BE2C (cell line): ENCODE data around the gene D2HGDH.

ENCODE experiments used
- DNase-seq: peaks from one replicate; pipeline ENCODE4 v3.0.0-alpha.2; 2020
- H3K27me3 ChIP-seq: fragments of 250-450 bp; sonication (Bioruptor Pico); 2 replicates; pipeline ENCODE4 v1.5.1; 2020; ENCODE audit warnings: mild to moderate bottlenecking
- H3K36me3 ChIP-seq: fragments of 250-450 bp; sonication (Bioruptor Pico); 2 replicates; pipeline ENCODE4 v1.5.1; 2020; ENCODE audit warnings: mild to moderate bottlenecking
- H3K4me1 ChIP-seq: fragments of 250-450 bp; sonication (Bioruptor Pico); 2 replicates; pipeline ENCODE4 v1.5.1; 2020
- H3K4me3 ChIP-seq: 2 replicates; pipeline ENCODE4 v1.5.1; 2011; ENCODE audit warnings: low read depth, low read length
- H3K9me3 ChIP-seq: fragments of 250-450 bp; sonication (Bioruptor Pico); 2 replicates; pipeline ENCODE4 v1.5.1; 2020
- CTCF ChIP-seq: IDR thresholded peaks from 2 replicates; pipeline ENCODE4 v1.5.1; 2012; ENCODE audit warnings: mild to moderate bottlenecking, low read depth, low read length

D2HGDH gene

GRCh38 chr2:241703032-241703604 lies 31.3 kb upstream of the D2HGDH start:
- Histone ChIP-seq H3K9me3 (no peaks in the 10 kb centered on the region), H3K36me3 (peaks cover 29% of the 10 kb centered on the region), H3K4me3 (peak overlapping the region; percentile 76), H3K27me3 (no peaks in the 10 kb centered on the region), H3K4me1 (no peaks in the 10 kb centered on the region; the same call in 1 of the 2 replicates)
- DNase-seq = no peak
- TF ChIP-seq CTCF = no peak

- DNase-seq = no peak
- no peaks in the 10 kb centered on the region for H3K27me3 ChIP-seq
- TF ChIP-seq CTCF = no peak
- no peak overlapping the region for H3K4me3 ChIP-seq
- H3K4me1 ChIP-seq = no peaks in the 10 kb centered on the region; the same call in 1 of the 2 replicates
- no peaks in the 10 kb centered on the region for H3K9me3 ChIP-seq
- H3K36me3 ChIP-seq = peaks cover 55% of the 10 kb centered on the region
These were observed 27.9 kb upstream of the D2HGDH start for GRCh38 chr2:241706537-241706936.

- no peak for DNase-seq
- Histone ChIP-seq H3K4me1 (no peaks in the 10 kb centered on the region), H3K36me3 (peaks cover 76% of the 10 kb centered on the region), H3K9me3 (no peaks in the 10 kb centered on the region), H3K27me3 (no peaks in the 10 kb centered on the region), H3K4me3 (no peak overlapping the region)
- TF ChIP-seq CTCF = no peak
These were observed 25.6 kb upstream of the D2HGDH start for GRCh38 chr2:241708879-241709278.

- no peak for DNase-seq
- no peak for TF ChIP-seq CTCF
- Histone ChIP-seq H3K4me3 (no peak overlapping the region), H3K36me3 (peaks cover 64% of the 10 kb centered on the region), H3K27me3 (no peaks in the 10 kb centered on the region), H3K4me1 (no peaks in the 10 kb centered on the region), H3K9me3 (no peaks in the 10 kb centered on the region)
These were observed 15.3 kb upstream of the D2HGDH start for GRCh38 chr2:241719093-241719492.

- TF ChIP-seq CTCF = no peak
- no peaks in the 10 kb centered on the region for H3K4me1 ChIP-seq
- peaks cover 62% of the 10 kb centered on the region for H3K36me3 ChIP-seq
- no peak overlapping the region for H3K4me3 ChIP-seq
- no peaks in the 10 kb centered on the region for H3K9me3 ChIP-seq
- H3K27me3 ChIP-seq = no peaks in the 10 kb centered on the region
- DNase-seq = no peak
These were observed 14.3 kb upstream of the D2HGDH start for GRCh38 chr2:241720099-241720498.

GRCh38 chr2:241720560-241720959 lies 13.9 kb upstream of the D2HGDH start:
- no peaks in the 10 kb centered on the region for H3K27me3 ChIP-seq
- no peak for TF ChIP-seq CTCF
- H3K4me3 ChIP-seq = no peak overlapping the region
- H3K9me3 ChIP-seq = no peaks in the 10 kb centered on the region
- H3K4me1 ChIP-seq = no peaks in the 10 kb centered on the region
- H3K36me3 ChIP-seq = peaks cover 62% of the 10 kb centered on the region
- no peak for DNase-seq
